HepG2 (cell line): ENCODE measurements around the gene TM9SF4. TPM values are rescaled to one million over a fixed set of nuclear protein-coding genes. Genes with fewer than 3 reads are reported as not detected.

Experiments
- ATF7 ChIP-seq, 2 experiments: fragments of 450-650 bp in 1 of 2; sonication (generic) in 1 of 2; formaldehyde crosslinking in 1 of 2; IDR thresholded peaks; 2 replicates each; pipeline versions ENCODE4 v1.4.0 to v1.6.1; 2016 to 2020; ENCODE audit warnings: antibody characterized with exemption in 1 of 2, mild to moderate bottlenecking in 1 of 2, missing genetic modification reagents in 1 of 2
- ATF7-NPFF ChIP-seq: sonication (generic); formaldehyde crosslinking; IDR thresholded peaks from 2 replicates; pipeline ENCODE4 v1.8.1; 2023; ENCODE audit warnings: mild to moderate bottlenecking, low read depth, missing genetic modification reagents, moderate library complexity
- FOXJ3 ChIP-seq: sonication (generic); formaldehyde crosslinking; IDR thresholded peaks from 2 replicates; pipeline ENCODE4 v1.4.0; 2020; ENCODE audit warnings: missing genetic modification reagents, mild to moderate bottlenecking, borderline replicate concordance
- IKZF4 ChIP-seq: sonication (generic); formaldehyde crosslinking; IDR thresholded peaks from 2 replicates; pipeline ENCODE4 v1.5.1; 2020; ENCODE audit warnings: borderline replicate concordance, mild to moderate bottlenecking, low read depth, missing genetic modification reagents; ENCODE audit errors: not compliant biosample characterization
- JUN ChIP-seq: sonication (generic); formaldehyde crosslinking; IDR thresholded peaks from 2 replicates; pipeline ENCODE4 v1.4.0; 2020; ENCODE audit warnings: mild to moderate bottlenecking, missing genetic modification reagents
- KAT8 ChIP-seq: IDR thresholded peaks from 2 replicates; pipeline ENCODE4 v1.6.1; 2016; ENCODE audit warnings: missing genetic modification reagents, missing compliant biosample characterization
- KDM6A ChIP-seq: IDR thresholded peaks from 2 replicates; pipeline ENCODE4 v1.6.1; 2016; ENCODE audit warnings: low read depth
- KLF6 ChIP-seq: IDR thresholded peaks from 2 replicates; pipeline ENCODE4 v1.8.0; 2016; ENCODE audit warnings: missing biosample characterization, missing genetic modification reagents
- KMT2B ChIP-seq: IDR thresholded peaks from 2 replicates; pipeline ENCODE4 v1.6.1; 2016; ENCODE audit warnings: missing genetic modification reagents, missing compliant biosample characterization
- MEIS1 ChIP-seq: sonication (generic); formaldehyde crosslinking; IDR thresholded peaks from 2 replicates; pipeline ENCODE4 v1.9.0; 2021; ENCODE audit warnings: mild to moderate bottlenecking, missing genetic modification reagents, moderate library complexity, borderline replicate concordance
- NFATC3 ChIP-seq: sonication (generic); formaldehyde crosslinking; IDR thresholded peaks from 2 replicates; pipeline ENCODE4 v1.5.1; 2020; ENCODE audit warnings: mild to moderate bottlenecking, missing genetic modification reagents
- NFKB2 ChIP-seq: sonication (generic); formaldehyde crosslinking; IDR thresholded peaks from 2 replicates; pipeline ENCODE4 v1.4.0; 2020; ENCODE audit warnings: missing genetic modification reagents, borderline replicate concordance
- RAD21 ChIP-seq: fragments of 450-650 bp; formaldehyde crosslinking; IDR thresholded peaks from 2 replicates; pipeline ENCODE4 v1.5.0; 2020; ENCODE audit warnings: mild to moderate bottlenecking
- REL ChIP-seq: sonication (generic); formaldehyde crosslinking; conservative IDR thresholded peaks from 2 replicates; pipeline ENCODE4 v1.8.0; 2022; ENCODE audit warnings: mild to moderate bottlenecking, missing genetic modification reagents, moderate library complexity
- REPIN1 ChIP-seq: sonication (generic); formaldehyde crosslinking; IDR thresholded peaks from 2 replicates; pipeline ENCODE4 v1.8.0; 2022; ENCODE audit warnings: missing genetic modification reagents, low read depth, mild to moderate bottlenecking, borderline replicate concordance
- SOX13 ChIP-seq, 3 experiments: fragments of 450-650 bp in 1 of 3; sonication (generic) in 1 of 3; formaldehyde crosslinking in 1 of 3; IDR thresholded peaks in 2 of 3; conservative IDR thresholded peaks in 1 of 3; 2 replicates each; pipeline versions ENCODE4 v1.5.0 to v1.6.1; 2016 to 2020; ENCODE audit warnings: antibody characterized with exemption in 1 of 3, mild to moderate bottlenecking in 1 of 3, missing compliant biosample characterization in 1 of 3, missing genetic modification reagents in 1 of 3, moderate library complexity in 1 of 3
- SOX6 ChIP-seq, 2 experiments: fragments of 450-650 bp in 1 of 2; sonication (generic) in 1 of 2; formaldehyde crosslinking in 1 of 2; IDR thresholded peaks; 2 replicates each; pipeline versions ENCODE4 v1.4.0 to v1.6.1; 2017 to 2020; ENCODE audit warnings: antibody characterized with exemption in 1 of 2, mild to moderate bottlenecking in 1 of 2, missing genetic modification reagents in 1 of 2
- SP5 ChIP-seq: IDR thresholded peaks from 2 replicates; pipeline ENCODE4 v1.6.1; 2016; ENCODE audit warnings: low read depth, borderline replicate concordance
- ZBTB20 ChIP-seq: sonication (generic); formaldehyde crosslinking; IDR thresholded peaks from 2 replicates; pipeline ENCODE4 v1.8.1; 2023; ENCODE audit warnings: missing genetic modification reagents, low read depth, mild to moderate bottlenecking, borderline replicate concordance
- ZNF501 ChIP-seq: sonication (generic); formaldehyde crosslinking; IDR thresholded peaks from 2 replicates; pipeline ENCODE4 v1.5.1; 2020; ENCODE audit warnings: mild to moderate bottlenecking, moderate library complexity, missing genetic modification reagents
- ZNF510 ChIP-seq: sonication (generic); formaldehyde crosslinking; IDR thresholded peaks from 2 replicates; pipeline ENCODE4 v1.4.0; 2020; ENCODE audit warnings: low read depth, mild to moderate bottlenecking, missing genetic modification reagents
- ZNF644 ChIP-seq: IDR thresholded peaks from 2 replicates; pipeline ENCODE4 v1.6.1; 2016; ENCODE audit warnings: low read depth
- ZNF678 ChIP-seq: sonication (generic); formaldehyde crosslinking; IDR thresholded peaks from 2 replicates; pipeline ENCODE4 v1.4.0; 2020; ENCODE audit warnings: mild to moderate bottlenecking, missing genetic modification reagents
- ZNF747 ChIP-seq: sonication (generic); formaldehyde crosslinking; IDR thresholded peaks from 2 replicates; pipeline ENCODE4 v1.8.1; 2023; ENCODE audit warnings: missing genetic modification reagents, mild to moderate bottlenecking, borderline replicate concordance
- ZNF749 ChIP-seq: sonication (generic); formaldehyde crosslinking; IDR thresholded peaks from 2 replicates; pipeline ENCODE4 v1.8.0; 2022; ENCODE audit warnings: mild to moderate bottlenecking, missing genetic modification reagents, moderate library complexity, borderline replicate concordance
- ZNF839 ChIP-seq: sonication (generic); formaldehyde crosslinking; IDR thresholded peaks from 2 replicates; pipeline ENCODE4 v1.4.0; 2020; ENCODE audit warnings: missing genetic modification reagents, mild to moderate bottlenecking, borderline replicate concordance
- ZSCAN29 ChIP-seq: sonication (generic); formaldehyde crosslinking; conservative IDR thresholded peaks from 2 replicates; pipeline ENCODE4 v1.4.0; 2020; ENCODE audit warnings: mild to moderate bottlenecking, missing genetic modification reagents
- polyA plus RNA-seq, 8 experiments: library from polyadenylated mRNA; depleted of rRNA in 3 of 8; stranded (reverse) in 7 of 8; unstranded in 1 of 8; fragments of >200 nt; fragmentation: Illumina TruSeq in 4 of 8; extraction: Trizol in 4 of 8; gene quantifications; 2 replicates each; pipeline versions ENCODE4 v1.2.1 to v1.2.3, GENCODE V29; 2011 to 2016; ENCODE audit warnings: low read depth in 4 of 8, missing spikeins in 1 of 8, mixed read lengths in 1 of 8; ENCODE audit not compliant: insufficient read depth in 1 of 8
- total RNA-seq, 5 experiments: library from RNA; depleted of rRNA; stranded (reverse); fragments of >200 nt; fragmentation: Illumina TruSeq; extraction: Trizol; gene quantifications; 2 replicates each; pipeline ENCODE4 v1.2.3, GENCODE V29; 2016; ENCODE audit warnings: low read depth in 1 of 5
- TF ChIP-seq, protein P1 (sequence below): sonication (generic); formaldehyde crosslinking; IDR thresholded peaks from 2 replicates; pipeline ENCODE4 v1.4.0; 2020; ENCODE audit warnings: mild to moderate bottlenecking, low read depth, missing genetic modification reagents
- TF ChIP-seq, protein P2 (sequence below): IDR thresholded peaks from 2 replicates; pipeline ENCODE4 v1.6.1; 2016

TM9SF4 gene
- total and polyA plus RNA-seq, 2 of the 13 experiments (the other 11 are each of a cell fraction or from before 2014, with no cell fraction given) = 53.5 to 171 TPM

DNA sequence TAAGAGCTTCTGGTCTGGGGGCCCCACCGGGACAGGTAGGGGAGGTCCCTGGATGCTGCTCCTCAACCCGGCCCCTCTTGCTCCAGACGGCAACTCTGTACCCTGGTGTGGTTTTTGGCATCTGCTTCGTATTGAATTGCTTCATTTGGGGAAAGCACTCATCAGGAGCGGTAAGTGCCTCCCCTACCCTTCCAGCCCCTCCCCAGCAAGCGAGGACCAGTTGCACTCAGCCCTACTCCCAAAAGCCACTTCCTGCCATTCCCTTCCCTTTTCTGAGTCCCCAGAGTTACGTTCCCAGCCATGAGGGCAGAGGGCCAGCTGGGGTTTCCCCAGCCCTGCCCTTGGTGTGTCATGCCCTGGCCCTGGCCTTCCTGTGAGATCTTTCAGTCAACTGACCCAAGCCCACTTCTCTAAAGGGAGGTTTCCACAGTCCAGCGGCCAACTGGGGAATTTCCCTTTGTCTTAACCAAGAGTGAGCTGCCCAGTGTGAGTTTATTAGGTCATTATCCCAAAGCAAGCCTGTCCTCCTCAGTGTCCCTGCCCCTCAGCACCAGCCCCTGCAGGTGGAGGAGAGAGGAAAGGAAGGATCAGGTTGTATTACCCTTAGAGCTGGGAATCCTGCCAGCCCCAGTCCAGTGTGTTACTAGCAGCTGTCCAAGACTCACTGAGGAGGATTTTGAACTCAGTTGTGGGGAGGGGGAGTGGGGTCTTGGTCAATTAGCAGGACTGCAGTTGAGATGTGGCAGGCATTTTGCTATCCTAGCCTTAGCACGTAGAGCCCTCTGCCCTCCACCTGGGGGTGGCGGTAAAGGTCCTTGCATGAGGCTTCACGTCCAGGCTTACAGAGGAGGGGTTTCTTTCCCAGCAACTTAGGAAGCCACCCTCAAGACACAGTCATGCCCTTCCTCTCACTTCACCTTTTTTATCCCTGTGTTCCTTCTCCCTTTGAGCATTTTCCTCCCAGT is 45.8 kb downstream of the TM9SF4 start (continued):
- TF ChIP-seq, protein P1, sequence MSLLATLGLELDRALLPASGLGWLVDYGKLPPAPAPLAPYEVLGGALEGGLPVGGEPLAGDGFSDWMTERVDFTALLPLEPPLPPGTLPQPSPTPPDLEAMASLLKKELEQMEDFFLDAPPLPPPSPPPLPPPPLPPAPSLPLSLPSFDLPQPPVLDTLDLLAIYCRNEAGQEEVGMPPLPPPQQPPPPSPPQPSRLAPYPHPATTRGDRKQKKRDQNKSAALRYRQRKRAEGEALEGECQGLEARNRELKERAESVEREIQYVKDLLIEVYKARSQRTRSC (CRISPR knock-in tag) = no peak
- TF ChIP-seq KMT2B (no peak), ZNF678 (no peak), ZNF749 (CRISPR knock-in tag) (no peak), ZNF510 (no peak), JUN (CRISPR knock-in tag) (no peak), NFKB2 (CRISPR knock-in tag) (0 out of 2 replicates have a peak, but pooled peaks have one; percentile 25), REL (CRISPR knock-in tag) (no peak), ZBTB20 (CRISPR knock-in tag) (peak; percentile 60; the same call in 1 of the 2 replicates), SOX13 (IDR thresholded peaks at IDR 0.05) (no peak), SOX13 (CRISPR knock-in tag; conservative IDR thresholded peaks at IDR 0.05 in 1 of 2, IDR thresholded peaks at IDR 0.05 in 1 of 2) (no peak), FOXJ3 (CRISPR knock-in tag) (no peak), IKZF4 (CRISPR knock-in tag) (peak; percentile 35), ATF7-NPFF (0 out of 2 replicates have a peak, but pooled peaks have one; percentile 34), ZNF747 (CRISPR knock-in tag) (no peak), KAT8 (CRISPR knock-in tag) (peak; percentile 45; the same call in 1 of the 2 replicates), ZSCAN29 (CRISPR knock-in tag) (no peak), KLF6 (CRISPR knock-in tag) (no peak), MEIS1 (CRISPR knock-in tag) (no peak), ZNF839 (CRISPR knock-in tag) (no peak), SP5 (CRISPR knock-in tag) (no peak), REPIN1 (CRISPR knock-in tag) (peak; percentile 41; the same call in 1 of the 2 replicates), ATF7 (IDR thresholded peaks at IDR 0.05) (no peak), ATF7 (CRISPR knock-in tag; IDR thresholded peaks at IDR 0.05) (no peak), RAD21 (CRISPR knock-in tag) (peak; percentile 62), NFATC3 (CRISPR knock-in tag) (no peak), ZNF644 (no peak), ZNF501 (peak; percentile 27; the same call in 1 of the 2 replicates), SOX6 (IDR thresholded peaks at IDR 0.05) (no peak), SOX6 (CRISPR knock-in tag; IDR thresholded peaks at IDR 0.05) (peak; percentile 37; the same call in 1 of the 2 replicates), KDM6A (CRISPR knock-in tag) (no peak)
- TF ChIP-seq, protein P2, sequence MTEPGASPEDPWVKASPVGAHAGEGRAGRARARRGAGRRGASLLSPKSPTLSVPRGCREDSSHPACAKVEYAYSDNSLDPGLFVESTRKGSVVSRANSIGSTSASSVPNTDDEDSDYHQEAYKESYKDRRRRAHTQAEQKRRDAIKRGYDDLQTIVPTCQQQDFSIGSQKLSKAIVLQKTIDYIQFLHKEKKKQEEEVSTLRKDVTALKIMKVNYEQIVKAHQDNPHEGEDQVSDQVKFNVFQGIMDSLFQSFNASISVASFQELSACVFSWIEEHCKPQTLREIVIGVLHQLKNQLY (CRISPR knock-in tag) = no peak
